ENCODE results near the gene NTSR1. TPM values are rescaled to one million over a fixed set of nuclear protein-coding genes. Genes with fewer than 3 reads are reported as not detected.
A peak's percentile ranks its signal among the peaks of the same experiment; 100 is the strongest.

NTSR1 gene
- total and polyA plus RNA-seq, 2 of the 13 experiments (the other 11 are each of a cell fraction or from before 2014, with no cell fraction given), result 0.09 to 0.12 TPM

- TF ChIP-seq ZNF276 (CRISPR knock-in tag; IDR thresholded peaks at IDR 0.05; ENCODE audit: low read depth) (peak; percentile 94; the same call in 1 of the 2 replicates), MED13 (CRISPR knock-in tag; IDR thresholded peaks at IDR 0.05) (0 out of 2 replicates have a peak, but pooled peaks have one; percentile 59), GLI4 (CRISPR knock-in tag; IDR thresholded peaks at IDR 0.05; ENCODE audit: borderline replicate concordance) (no peak; the same call in 1 of the 2 replicates), DNMT3B (CRISPR knock-in tag; conservative IDR thresholded peaks at IDR 0.05) (peak; percentile 93; the same call in 1 of the 2 replicates), ZNF788 (CRISPR knock-in tag; IDR thresholded peaks at IDR 0.05; ENCODE audit: borderline replicate concordance) (peak; percentile 97), ZNF772 (CRISPR knock-in tag; IDR thresholded peaks at IDR 0.05) (peak; percentile 99), KDM1A (CRISPR knock-in tag; IDR thresholded peaks at IDR 0.05) (peak; percentile 10; the same call in 1 of the 2 replicates), ZNF83 (CRISPR knock-in tag; IDR thresholded peaks at IDR 0.05; ENCODE audit: borderline replicate concordance) (no peak), DBP (CRISPR knock-in tag; IDR thresholded peaks at IDR 0.05; ENCODE audit: not compliant biosample characterization) (no peak), EEA1 (CRISPR knock-in tag; IDR thresholded peaks at IDR 0.05; ENCODE audit: borderline replicate concordance) (no peak), ZNF574 (CRISPR knock-in tag; IDR thresholded peaks at IDR 0.05) (peak; percentile 74), ZMYM2 (CRISPR knock-in tag; IDR thresholded peaks at IDR 0.05) (peak; percentile 81), MLX (CRISPR knock-in tag; IDR thresholded peaks at IDR 0.05) (peak; percentile 91), SNAI1 (CRISPR knock-in tag; IDR thresholded peaks at IDR 0.05; ENCODE audit: borderline replicate concordance) (peak; percentile 99; the same call in 1 of the 2 replicates), ZNF382 (CRISPR knock-in tag; IDR thresholded peaks at IDR 0.05; ENCODE audit: borderline replicate concordance) (no peak), ZBTB44 (CRISPR knock-in tag; IDR thresholded peaks at IDR 0.05) (no peak), USF2 (IDR thresholded peaks at IDR 0.05; ENCODE audit: low read depth, low read length) (peak; percentile 57), USF2 (CRISPR knock-in tag; IDR thresholded peaks at IDR 0.05; ENCODE audit: borderline replicate concordance) (no peak)
These were observed 41.7 kb upstream of the NTSR1 start (continued) for GRCh38 chr20:62666736-62667529.
